ENCODE data around the gene ATXN1.

ATXN1 gene

DNA sequence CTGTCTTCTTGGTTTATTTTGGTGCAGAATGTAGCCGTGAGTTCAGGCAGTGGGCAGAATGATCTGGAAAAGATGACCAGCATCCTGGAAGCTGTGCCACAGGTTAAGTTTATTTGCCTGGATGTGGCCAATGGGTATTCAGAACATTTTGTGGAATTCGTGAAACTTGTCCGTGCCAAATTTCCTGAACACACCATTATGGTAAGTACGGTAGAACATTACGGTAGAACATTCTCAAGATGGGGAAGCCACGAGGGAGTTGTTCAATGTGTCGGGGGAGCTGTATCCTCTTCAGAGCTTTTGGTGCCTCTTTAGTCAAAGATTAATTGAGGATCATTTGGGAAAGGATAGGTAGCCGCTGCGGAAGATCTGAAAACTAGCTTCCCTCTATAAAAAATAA, 506.7 kb downstream of the ATXN1 start (continued):
- no peak for TF ChIP-seq ZNF280C (tag by site-specific recombination; IDR thresholded peaks at IDR 0.05)

GRCh38 chr6:16253399-16254144, 507.7 kb downstream of the ATXN1 start:
- CTCF ChIA-PET, result interaction anchor here (0.6 kb wide), 1 partner anchor 14 kb away, joined by 4 read pairs; no protein-coding TSS in a partner anchor
- TF ChIP-seq EGR2 (tag by site-specific recombination; IDR thresholded peaks at IDR 0.05; ENCODE audit: low read depth) (peak; percentile 11; the same call in 1 of the 2 replicates), ZSCAN23 (tag by site-specific recombination; IDR thresholded peaks at IDR 0.05) (no peak)
- POLR2A ChIA-PET, result no interaction called here
- H3K4me1 ChIP-seq (ENCODE audit: control insufficient read depth, insufficient read depth, low read length), result no peaks in the 10 kb centered on the region; the same call in 1 of the 2 replicates
- no peak overlapping the region for H3K27ac ChIP-seq (ENCODE audit: extremely low read depth, low read depth, low read length)
- no peak overlapping the region for H3K4me3 ChIP-seq (ENCODE audit: low read depth, low read length)
- no peaks in the 10 kb centered on the region for H3K9me3 ChIP-seq (ENCODE audit: control insufficient read depth, insufficient read depth, low read depth, low read length)
- H3K36me3 ChIP-seq (ENCODE audit: control insufficient read depth in 2 of 2, insufficient read depth in 1 of 2, low read length in 2 of 2), result peaks cover 0 to 26% of the 10 kb centered on the region in 2 experiments; a peak in 1 of 3 replicates

DNA sequence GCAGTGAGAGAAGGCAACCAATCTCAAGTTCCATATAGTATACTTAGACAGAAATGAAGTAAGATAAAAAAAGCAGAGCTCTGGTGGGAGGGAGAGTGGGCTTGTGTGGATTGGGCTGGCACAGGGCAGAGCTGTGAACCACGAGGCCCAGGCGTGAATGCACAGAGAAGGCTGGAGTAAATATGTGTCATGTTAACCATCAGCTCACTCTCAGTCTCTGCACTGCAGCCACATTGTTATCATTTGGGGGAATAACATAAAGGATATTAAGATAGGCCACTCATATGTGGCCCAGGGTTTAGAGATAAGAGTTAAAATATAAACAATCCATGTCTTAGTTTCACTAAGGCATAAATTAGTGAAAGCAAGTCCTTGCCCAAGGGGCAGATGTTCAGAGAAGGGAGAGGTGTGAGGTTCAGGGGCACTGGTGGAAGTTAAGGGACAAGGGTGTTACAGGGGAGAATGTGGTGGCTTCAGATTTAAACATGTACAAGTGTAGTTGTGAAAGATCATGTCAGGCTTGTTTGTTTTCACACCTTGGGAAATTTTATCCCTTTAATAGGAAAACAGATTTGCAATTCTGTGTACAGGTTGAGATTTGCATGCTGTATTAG, 508.5 kb downstream of the ATXN1 start:
- Histone ChIP-seq H3K36me3 (ENCODE audit: control insufficient read depth in 2 of 2, insufficient read depth in 1 of 2, low read length in 2 of 2) (peaks cover 3 to 25% of the 10 kb centered on the region in 2 experiments; a peak in 2 of 3 replicates), H3K4me3 (ENCODE audit: low read depth, low read length) (no peak overlapping the region), H3K4me1 (ENCODE audit: control insufficient read depth, insufficient read depth, low read length) (no peaks in the 10 kb centered on the region; the same call in 1 of the 2 replicates), H3K9me3 (ENCODE audit: control insufficient read depth, insufficient read depth, low read depth, low read length) (no peaks in the 10 kb centered on the region), H3K27ac (ENCODE audit: extremely low read depth, low read depth, low read length) (no peak overlapping the region)
- ChIA-PET POLR2A (no interaction called here), CTCF (interaction anchor here (0.6 kb wide), 1 partner anchor 14 kb away, joined by 4 read pairs; no protein-coding TSS in a partner anchor)
- TF ChIP-seq ZNF548 (tag by site-specific recombination; IDR thresholded peaks at IDR 0.05) (no peak), ZNF280D (tag by site-specific recombination; IDR thresholded peaks at IDR 0.05) (no peak), ZNF133 (tag by site-specific recombination; IDR thresholded peaks at IDR 0.05) (no peak), GLI4 (tag by site-specific recombination; IDR thresholded peaks at IDR 0.05) (no peak), KLF16 (tag by site-specific recombination; IDR thresholded peaks at IDR 0.05) (no peak), ZNF585B (tag by site-specific recombination; IDR thresholded peaks at IDR 0.05) (no peak), ZNF121 (tag by site-specific recombination; IDR thresholded peaks at IDR 0.05) (no peak), SCRT1 (tag by site-specific recombination; IDR thresholded peaks at IDR 0.05; ENCODE audit: borderline replicate concordance) (no peak), ZNF211 (tag by site-specific recombination; IDR thresholded peaks at IDR 0.05; ENCODE audit: low read depth) (no peak), ZNF707 (tag by site-specific recombination; IDR thresholded peaks at IDR 0.05) (no peak)
- TF ChIP-seq, protein P1, sequence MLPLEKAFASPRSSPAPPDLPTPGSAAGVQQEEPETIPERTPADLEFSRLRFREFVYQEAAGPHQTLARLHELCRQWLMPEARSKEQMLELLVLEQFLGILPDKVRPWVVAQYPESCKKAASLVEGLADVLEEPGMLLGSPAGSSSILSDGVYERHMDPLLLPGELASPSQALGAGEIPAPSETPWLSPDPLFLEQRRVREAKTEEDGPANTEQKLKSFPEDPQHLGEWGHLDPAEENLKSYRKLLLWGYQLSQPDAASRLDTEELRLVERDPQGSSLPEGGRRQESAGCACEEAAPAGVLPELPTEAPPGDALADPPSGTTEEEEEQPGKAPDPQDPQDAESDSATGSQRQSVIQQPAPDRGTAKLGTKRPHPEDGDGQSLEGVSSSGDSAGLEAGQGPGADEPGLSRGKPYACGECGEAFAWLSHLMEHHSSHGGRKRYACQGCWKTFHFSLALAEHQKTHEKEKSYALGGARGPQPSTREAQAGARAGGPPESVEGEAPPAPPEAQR (tag by site-specific recombination; IDR thresholded peaks at IDR 0.05), result no peak
- TF ChIP-seq, protein P2, sequence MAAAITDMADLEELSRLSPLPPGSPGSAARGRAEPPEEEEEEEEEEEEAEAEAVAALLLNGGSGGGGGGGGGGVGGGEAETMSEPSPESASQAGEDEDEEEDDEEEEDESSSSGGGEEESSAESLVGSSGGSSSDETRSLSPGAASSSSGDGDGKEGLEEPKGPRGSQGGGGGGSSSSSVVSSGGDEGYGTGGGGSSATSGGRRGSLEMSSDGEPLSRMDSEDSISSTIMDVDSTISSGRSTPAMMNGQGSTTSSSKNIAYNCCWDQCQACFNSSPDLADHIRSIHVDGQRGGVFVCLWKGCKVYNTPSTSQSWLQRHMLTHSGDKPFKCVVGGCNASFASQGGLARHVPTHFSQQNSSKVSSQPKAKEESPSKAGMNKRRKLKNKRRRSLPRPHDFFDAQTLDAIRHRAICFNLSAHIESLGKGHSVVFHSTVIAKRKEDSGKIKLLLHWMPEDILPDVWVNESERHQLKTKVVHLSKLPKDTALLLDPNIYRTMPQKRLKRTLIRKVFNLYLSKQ (tag by site-specific recombination; IDR thresholded peaks at IDR 0.05; ENCODE audit: borderline replicate concordance), result no peak
- TF ChIP-seq, protein P3, sequence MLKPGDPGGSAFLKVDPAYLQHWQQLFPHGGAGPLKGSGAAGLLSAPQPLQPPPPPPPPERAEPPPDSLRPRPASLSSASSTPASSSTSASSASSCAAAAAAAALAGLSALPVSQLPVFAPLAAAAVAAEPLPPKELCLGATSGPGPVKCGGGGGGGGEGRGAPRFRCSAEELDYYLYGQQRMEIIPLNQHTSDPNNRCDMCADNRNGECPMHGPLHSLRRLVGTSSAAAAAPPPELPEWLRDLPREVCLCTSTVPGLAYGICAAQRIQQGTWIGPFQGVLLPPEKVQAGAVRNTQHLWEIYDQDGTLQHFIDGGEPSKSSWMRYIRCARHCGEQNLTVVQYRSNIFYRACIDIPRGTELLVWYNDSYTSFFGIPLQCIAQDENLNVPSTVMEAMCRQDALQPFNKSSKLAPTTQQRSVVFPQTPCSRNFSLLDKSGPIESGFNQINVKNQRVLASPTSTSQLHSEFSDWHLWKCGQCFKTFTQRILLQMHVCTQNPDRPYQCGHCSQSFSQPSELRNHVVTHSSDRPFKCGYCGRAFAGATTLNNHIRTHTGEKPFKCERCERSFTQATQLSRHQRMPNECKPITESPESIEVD (tag by site-specific recombination; IDR thresholded peaks at IDR 0.05), result no peak
